Cerebellar nuclear complex (tissue), 1 donor: ENCODE measurements around the gene IGSF11.

Experiments used
- DNase-seq, 2 experiments: peaks; one replicate each; lab custom pipeline; 2025; lab: John Stamatoyannopoulos, UW

IGSF11 gene

DNA sequence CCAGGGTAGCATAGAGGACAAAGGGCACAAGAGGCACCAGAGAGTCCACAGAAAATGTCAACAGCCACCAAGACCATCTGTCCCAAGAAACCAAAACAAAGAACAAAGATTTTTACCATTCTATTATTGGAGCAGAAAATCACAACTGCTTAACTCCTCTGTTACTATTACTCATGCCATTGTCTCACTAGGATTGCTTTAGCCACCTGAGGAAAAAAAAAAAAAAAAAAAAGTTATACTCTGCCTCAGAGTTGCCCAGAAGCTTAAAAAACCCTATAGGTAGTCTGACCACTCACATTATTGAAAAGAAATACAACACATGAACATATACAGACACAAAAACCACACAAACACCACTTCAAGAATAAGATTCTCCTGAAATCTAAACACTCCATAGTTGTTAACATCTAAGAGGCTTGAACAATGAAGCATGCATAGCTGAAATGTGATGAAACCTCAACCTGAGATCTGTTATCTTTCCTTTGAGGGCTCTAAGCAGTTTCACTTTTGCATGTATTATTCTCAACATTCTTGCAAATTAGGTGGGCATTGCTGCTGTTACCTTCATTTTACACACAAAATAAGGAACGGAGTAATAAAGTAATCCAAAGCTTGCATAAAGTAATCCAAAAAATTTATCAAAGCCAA is 85.4 kb downstream of the IGSF11 start:
- no peak for DNase-seq

DNA sequence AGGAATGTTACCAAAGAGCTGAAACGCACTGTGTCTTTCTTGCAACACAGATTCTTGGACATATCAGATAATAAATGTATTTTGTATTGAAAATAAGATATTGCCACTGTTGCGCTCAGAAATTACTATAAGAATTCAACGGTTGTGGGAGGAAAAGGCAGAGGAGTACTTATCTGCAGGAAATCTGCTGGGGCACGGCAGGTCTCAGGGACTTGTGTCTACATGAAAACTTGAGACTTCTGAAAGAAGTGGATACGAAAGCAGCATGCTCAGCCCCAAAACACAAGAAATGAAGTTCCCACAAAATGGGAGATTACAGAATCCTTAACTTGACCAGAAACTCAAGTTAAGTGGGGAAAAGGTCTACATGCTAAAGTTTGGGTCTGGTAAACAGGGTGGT is 86.5 kb downstream of the IGSF11 start:
- no peak for DNase-seq

GRCh38 chr3:118946449-118946848 is 88.2 kb downstream of the IGSF11 start:
- no peak for DNase-seq

GRCh38 chr3:118945834-118946233 is 88.8 kb downstream of the IGSF11 start:
- no peak for DNase-seq

GRCh38 chr3:118943597-118943996 is 91.0 kb downstream of the IGSF11 start:
- DNase-seq, result no peak

- no peak for DNase-seq
These were observed 92.0 kb downstream of the IGSF11 start for GRCh38 chr3:118942671-118943070.

DNA sequence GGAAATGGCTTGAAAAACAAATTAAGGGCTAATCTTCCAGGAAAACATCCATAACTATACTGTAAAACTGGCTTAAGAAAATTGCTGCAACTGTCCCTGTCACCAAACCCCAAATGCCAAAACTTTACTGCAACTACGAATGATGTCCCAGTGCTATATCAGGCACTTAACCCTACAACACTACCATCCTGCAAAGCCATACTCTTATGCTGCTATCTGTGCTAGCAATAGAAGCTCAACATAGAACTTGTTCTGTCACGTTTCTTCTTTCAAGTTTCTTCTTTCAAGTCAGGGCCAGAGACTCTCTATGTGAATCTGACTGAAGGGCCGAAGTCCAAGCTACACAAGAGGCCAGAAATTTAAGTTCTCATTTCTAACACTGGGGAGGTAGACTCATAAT is 92.5 kb downstream of the IGSF11 start:
- no peak for DNase-seq

DNA sequence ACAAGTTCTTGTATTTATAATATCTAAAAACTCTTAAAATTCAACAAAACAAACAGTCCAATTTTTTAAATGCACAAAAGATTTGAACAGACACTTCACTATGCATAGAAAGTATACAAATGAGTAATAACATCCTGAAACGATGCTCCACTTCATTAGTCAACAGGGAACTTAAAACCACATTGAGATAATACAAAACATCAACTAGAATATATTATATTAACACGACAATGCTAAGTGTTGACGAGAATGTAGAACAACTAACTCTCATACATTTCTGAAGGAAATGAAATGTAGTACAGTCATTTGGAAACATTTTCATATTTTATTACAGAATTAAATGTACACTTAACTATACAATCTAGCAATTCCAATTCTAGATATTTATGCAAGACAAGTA is 93.4 kb downstream of the IGSF11 start:
- no peak for DNase-seq

- DNase-seq, result no peak
These were observed 96.3 kb downstream of the IGSF11 start for GRCh38 chr3:118938183-118938961.

DNA sequence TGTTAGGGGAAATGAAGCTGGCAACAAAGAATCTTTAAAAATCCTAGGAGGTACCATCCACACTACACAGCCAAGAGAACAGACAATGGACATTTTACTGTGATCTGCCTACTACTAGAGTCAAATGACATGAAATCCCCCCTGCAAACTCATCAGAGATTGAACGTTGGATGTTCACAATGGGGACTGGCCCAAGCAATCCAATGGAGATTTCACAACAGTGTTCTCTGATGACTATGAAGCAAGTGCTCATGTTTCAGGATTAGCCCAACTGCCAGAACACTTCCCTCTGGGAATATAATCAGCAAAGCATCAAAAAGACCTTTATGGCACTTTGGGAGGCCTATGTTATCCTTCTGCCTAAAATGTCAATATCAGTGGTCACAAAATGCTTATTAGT is 97.8 kb downstream of the IGSF11 start:
- DNase-seq, result no peak

GRCh38 chr3:118932822-118933558 is 101.7 kb downstream of the IGSF11 start:
- DNase-seq, result no peak

- no peak for DNase-seq
These were observed 102.7 kb downstream of the IGSF11 start for GRCh38 chr3:118931996-118932395.

DNA sequence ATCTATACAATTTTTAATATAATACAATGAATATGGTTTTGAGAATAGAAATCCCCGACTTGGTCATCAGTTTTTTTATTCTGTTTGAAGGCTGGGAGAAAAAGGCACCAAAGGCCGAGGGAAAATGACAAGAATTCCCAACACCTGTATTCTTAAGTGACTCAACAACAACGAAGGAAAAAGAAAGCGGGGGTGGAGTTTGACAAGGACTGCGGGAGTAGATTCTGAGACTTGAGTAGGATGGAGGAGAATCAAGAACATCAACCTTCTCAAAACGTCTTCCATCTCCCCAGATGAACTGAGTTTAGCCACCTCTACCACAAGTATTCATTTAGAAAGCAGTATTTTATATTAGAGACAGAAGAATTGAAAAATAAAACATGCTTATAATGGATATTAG is 107.2 kb downstream of the IGSF11 start:
- DNase-seq, result no peak

- DNase-seq, result no peak
These were observed 122.5 kb downstream of the IGSF11 start for GRCh38 chr3:118912188-118912587.

DNA sequence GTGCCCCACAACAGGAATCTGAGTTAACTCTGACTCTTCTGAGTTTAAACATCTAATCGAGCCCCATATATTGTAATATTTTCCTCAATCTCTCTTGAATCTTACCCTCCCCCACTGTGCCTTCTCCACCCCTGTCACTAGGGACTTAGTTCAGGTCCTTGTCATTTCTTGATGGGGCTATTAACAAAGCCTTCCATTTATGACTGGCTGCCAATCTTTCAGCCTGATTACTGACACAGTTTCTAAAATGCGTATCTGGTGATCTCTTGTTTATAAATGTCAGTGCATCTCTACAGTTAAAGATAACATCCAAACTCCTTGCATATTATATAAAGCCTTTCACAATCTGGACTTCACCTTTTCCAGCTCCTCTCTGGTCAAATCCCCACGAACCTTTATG is 124.3 kb downstream of the IGSF11 start:
- no peak for DNase-seq

DNA sequence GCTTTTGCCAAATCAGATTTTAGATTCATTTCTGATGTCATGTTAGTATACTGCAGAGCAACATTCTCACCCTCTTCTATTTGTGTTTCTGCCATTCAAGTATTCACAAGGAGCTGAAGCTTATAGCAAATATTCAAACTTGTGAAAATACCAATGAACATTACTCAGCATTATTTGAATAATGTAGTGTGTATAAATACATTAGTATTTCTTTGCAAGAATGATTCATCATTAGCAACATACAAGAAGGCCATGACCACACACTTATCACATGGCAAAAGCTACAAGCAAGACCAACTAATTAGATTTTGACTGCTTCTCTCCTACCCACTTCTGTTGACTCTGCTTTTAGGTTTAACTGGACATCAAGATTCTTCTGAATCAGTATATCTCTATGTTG is 124.9 kb downstream of the IGSF11 start:
- DNase-seq, result no peak

GRCh38 chr3:118907909-118908308 is 126.7 kb downstream of the IGSF11 start:
- DNase-seq, result no peak

DNA sequence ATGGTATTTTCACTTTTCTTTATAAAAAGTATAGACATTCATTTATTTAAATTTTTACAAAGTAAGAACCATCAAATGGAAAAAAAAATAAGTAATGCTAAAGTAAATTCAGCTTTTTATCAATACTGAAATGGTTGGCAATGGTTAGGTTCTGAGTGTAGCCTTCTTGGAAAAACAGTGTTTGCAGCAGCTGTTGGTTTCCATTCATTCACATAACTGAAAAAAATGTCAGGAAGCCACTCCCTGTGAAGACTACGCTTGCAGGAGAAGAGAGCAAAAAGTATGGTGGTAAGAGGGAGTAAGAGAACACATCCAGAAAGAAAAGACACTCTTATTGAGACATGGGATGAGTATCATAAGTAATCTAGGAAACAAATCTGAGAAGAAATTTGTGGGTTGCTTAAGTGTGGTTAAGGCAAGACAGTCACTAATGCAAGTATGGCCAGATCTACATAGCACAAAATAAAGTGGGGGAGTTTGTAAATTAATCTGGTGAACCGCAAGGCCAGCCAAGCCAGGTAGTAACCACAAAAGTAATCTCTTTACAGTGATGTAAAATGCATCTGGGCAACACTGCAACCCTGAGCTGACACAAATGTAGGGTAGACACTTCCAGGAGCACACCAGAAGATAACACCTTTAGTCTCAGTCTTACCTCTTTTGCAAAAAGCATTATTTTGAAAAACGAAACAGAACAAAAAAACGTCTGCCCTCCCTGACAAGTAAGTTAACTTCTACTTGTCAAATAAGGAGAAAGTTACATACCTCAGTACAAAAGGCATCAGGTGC is 133.7 kb downstream of the IGSF11 start:
- no peak for DNase-seq

DNA sequence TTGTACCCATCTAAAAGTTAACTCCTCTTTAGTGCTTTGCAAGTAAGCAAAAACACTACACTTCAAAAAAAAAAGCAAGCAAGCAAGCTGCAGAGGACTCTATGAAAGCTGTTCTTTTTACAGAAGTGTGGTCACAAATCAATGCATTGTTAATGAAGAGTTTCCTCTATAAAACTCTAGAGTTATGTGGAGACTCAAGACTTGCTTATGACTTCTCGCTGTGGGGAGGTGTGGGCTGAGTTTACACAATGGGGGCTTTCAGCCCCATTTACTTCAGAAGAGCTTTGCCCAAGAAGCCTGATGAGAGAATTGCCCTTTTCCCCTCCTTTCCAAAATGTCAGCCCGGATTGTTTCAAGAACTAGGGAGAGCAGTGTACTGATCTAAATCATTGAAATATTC is 144.4 kb downstream of the IGSF11 start:
- DNase-seq, result no peak

- no peak for DNase-seq
These were observed 145.0 kb downstream of the IGSF11 start for GRCh38 chr3:118889691-118890090.

GRCh38 chr3:118886708-118887107 is 147.9 kb downstream of the IGSF11 start:
- no peak for DNase-seq

DNA sequence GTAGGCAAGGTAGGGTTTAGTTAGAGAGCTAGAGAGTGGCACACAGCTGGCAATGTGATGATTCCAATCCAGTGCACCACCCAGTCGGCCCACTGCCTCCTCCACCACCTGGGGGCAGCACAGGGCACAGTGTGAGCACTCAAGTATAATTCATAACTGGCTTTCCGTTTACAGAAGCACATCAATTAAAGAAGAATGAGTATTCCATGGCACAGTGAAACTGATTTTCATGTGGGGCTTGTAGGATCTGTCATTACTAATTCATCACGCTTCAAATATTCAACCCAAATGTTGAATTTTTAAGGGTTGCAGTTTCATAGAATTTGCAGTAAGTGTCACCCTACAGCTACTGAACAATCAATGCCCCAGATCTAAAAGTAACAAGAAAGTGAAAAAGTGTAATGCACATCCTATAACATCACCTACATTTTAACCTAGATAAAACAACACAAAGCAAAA is 149.9 kb downstream of the IGSF11 start:
- DNase-seq, result no peak
